NCI-H146 treated with DMSO at 0.1 percent for 48 hours (cell line): ENCODE measurements around the gene ZCCHC24.
A peak's percentile ranks its signal among the peaks of the same experiment; 100 is the strongest.
"Not testable (repeated sequence)": the region's sequence is repeated elsewhere in the genome, so short reads cannot be mapped to it uniquely, and the experiment has no call there.

Experiments
- DNase-seq: peaks from one replicate; lab custom pipeline; 2025; ENCODE audit not compliant: unreplicated experiment; lab: John Stamatoyannopoulos, UW

ZCCHC24 gene

GRCh38 chr10:79349072-79349491, 96.3 kb downstream of the ZCCHC24 start:
- no peak for DNase-seq

GRCh38 chr10:79348640-79348988, 96.8 kb downstream of the ZCCHC24 start:
- DNase-seq: no peak

GRCh38 chr10:79347894-79348639, 97.4 kb downstream of the ZCCHC24 start:
- DNase-seq: peak; percentile 4

- DNase-seq: peak; percentile 82
These were observed 98.1 kb downstream of the ZCCHC24 start, which contains the start of gene PPIF for GRCh38 chr10:79347226-79347893. PPIF (plus strand) TSS chr10:79347469; CDS start chr10:79347549, 80 bp downstream.

GRCh38 chr10:79346388-79347225, 98.8 kb downstream of the ZCCHC24 start:
- peak; percentile 60 for DNase-seq

- DNase-seq: no peak
These were observed 99.4 kb downstream of the ZCCHC24 start for GRCh38 chr10:79346012-79346340.

- DNase-seq: no peak
These were observed 100.0 kb downstream of the ZCCHC24 start for GRCh38 chr10:79345241-79346011.

GRCh38 chr10:79344502-79345195, 100.8 kb downstream of the ZCCHC24 start:
- DNase-seq: peak; percentile 86

- no peak for DNase-seq
These were observed 102.4 kb downstream of the ZCCHC24 start for GRCh38 chr10:79342811-79343561.

- DNase-seq: no peak
These were observed 103.1 kb downstream of the ZCCHC24 start for GRCh38 chr10:79342295-79342761.

- no peak for DNase-seq
These were observed 104.7 kb downstream of the ZCCHC24 start for GRCh38 chr10:79340646-79341244.

- no peak for DNase-seq
These were observed 106.2 kb downstream of the ZCCHC24 start for GRCh38 chr10:79339266-79339665.

- DNase-seq: not testable (repeated sequence)
These were observed 107.5 kb downstream of the ZCCHC24 start for GRCh38 chr10:79337783-79338469.

GRCh38 chr10:79336739-79337138, 108.7 kb downstream of the ZCCHC24 start:
- DNase-seq: peak; percentile 90

GRCh38 chr10:79336276-79336675, 109.1 kb downstream of the ZCCHC24 start:
- DNase-seq: peak; percentile 84

GRCh38 chr10:79335470-79336235, 109.8 kb downstream of the ZCCHC24 start:
- peak; percentile 42 for DNase-seq

GRCh38 chr10:79335094-79335469, 110.3 kb downstream of the ZCCHC24 start:
- DNase-seq: no peak

- DNase-seq: no peak
These were observed 110.9 kb downstream of the ZCCHC24 start for GRCh38 chr10:79334573-79334972.
